ENCODE measurements around the gene PDE8B. TPM values are rescaled to one million over a fixed set of nuclear protein-coding genes. Genes with fewer than 3 reads are reported as not detected.

Gene PDE8B
- total and polyA plus RNA-seq, 11 donors, result 1.1 to 9.3 (median 3.4) TPM

DNA sequence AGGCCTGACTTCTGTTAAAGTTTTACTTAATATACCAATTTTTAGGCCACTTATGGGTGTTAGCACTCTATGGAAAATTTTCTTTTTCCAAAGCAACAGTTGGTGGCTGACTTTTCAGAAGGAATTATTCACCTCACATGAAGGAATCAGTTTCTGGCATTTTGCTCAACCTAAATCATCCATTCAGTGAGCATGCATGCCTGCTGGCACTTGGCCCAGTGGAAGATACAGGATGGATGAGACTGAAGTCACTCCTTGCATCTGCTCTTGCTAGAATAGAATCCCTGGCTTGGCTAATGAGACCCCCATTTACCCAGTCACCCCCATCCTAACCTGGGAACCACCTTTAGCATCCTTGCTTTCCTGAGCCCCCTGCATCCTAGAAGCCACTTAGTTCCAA, 149.9 kb downstream of the PDE8B start:
- ATAC-seq, result no peak

DNA sequence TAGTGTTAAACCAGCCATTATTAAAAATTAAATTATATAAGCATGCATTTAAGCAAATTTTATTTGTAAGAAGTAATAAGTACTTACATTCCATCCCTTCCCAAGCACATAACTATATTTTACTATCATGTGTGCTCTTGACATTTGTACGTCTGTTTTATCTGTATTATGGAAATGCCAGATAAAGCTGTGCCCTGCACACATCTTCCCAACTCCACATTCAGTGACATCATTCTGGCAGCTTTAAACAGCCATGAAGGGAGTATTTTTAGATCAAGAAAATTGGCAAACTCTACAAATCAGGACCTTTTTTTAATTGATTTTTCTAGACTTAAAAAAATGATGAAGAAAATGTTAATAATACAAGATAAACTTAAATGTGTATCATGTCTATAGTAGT, 150.5 kb downstream of the PDE8B start:
- intact Hi-C loops (cut with DNase I), result no loop called here
- DNase-seq (no peak), ATAC-seq (peak in 2 of 4 donors; percentile 57 to 61)
- TF ChIP-seq, protein P1, sequence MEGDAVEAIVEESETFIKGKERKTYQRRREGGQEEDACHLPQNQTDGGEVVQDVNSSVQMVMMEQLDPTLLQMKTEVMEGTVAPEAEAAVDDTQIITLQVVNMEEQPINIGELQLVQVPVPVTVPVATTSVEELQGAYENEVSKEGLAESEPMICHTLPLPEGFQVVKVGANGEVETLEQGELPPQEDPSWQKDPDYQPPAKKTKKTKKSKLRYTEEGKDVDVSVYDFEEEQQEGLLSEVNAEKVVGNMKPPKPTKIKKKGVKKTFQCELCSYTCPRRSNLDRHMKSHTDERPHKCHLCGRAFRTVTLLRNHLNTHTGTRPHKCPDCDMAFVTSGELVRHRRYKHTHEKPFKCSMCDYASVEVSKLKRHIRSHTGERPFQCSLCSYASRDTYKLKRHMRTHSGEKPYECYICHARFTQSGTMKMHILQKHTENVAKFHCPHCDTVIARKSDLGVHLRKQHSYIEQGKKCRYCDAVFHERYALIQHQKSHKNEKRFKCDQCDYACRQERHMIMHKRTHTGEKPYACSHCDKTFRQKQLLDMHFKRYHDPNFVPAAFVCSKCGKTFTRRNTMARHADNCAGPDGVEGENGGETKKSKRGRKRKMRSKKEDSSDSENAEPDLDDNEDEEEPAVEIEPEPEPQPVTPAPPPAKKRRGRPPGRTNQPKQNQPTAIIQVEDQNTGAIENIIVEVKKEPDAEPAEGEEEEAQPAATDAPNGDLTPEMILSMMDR (IDR thresholded peaks at IDR 0.05), result no peak
- TF ChIP-seq POLR2A (IDR thresholded peaks at IDR 0.05), result no peak
- no peaks in the 10 kb centered on the region for H3K36me3 ChIP-seq
- H3K4me1 ChIP-seq, result no peaks in the 10 kb centered on the region
- 19 to 44% (median 30%) methylated on average over 1 of the region's 1 CpG for WGBS, 4 donors
- H3K27me3 ChIP-seq, result no peaks in the 10 kb centered on the region
- H3K4me3 ChIP-seq, result no peak overlapping the region
- H3K9me3 ChIP-seq, result no peaks in the 10 kb centered on the region
- no peak overlapping the region for H3K27ac ChIP-seq

More for the DNA sequence above, 149.9 kb downstream of the PDE8B start:
- H3K36me3 ChIP-seq, result no peaks in the 10 kb centered on the region
- no peaks in the 10 kb centered on the region for H3K9me3 ChIP-seq
- H3K27ac ChIP-seq, result no peak overlapping the region
- intact Hi-C loops (cut with DNase I), result no loop called here
- H3K4me1 ChIP-seq, result no peaks in the 10 kb centered on the region
- no peak overlapping the region for H3K4me3 ChIP-seq
- DNase-seq, result no peak
- TF ChIP-seq, protein P1 (IDR thresholded peaks at IDR 0.05), result no peak
- no peak for TF ChIP-seq POLR2A (IDR thresholded peaks at IDR 0.05)
- no peaks in the 10 kb centered on the region for H3K27me3 ChIP-seq

- Histone ChIP-seq H3K36me3 (no peaks in the 10 kb centered on the region), H3K27ac (no peak overlapping the region), H3K9me3 (no peaks in the 10 kb centered on the region), H3K4me1 (no peaks in the 10 kb centered on the region), H3K4me3 (no peak overlapping the region), H3K27me3 (no peaks in the 10 kb centered on the region)
- WGBS, 4 donors, result 78 to 92% (median 88%) methylated on average over 5 of the region's 5 CpGs
- intact Hi-C loops (cut with DNase I), result no loop called here
- TF ChIP-seq POLR2A (IDR thresholded peaks at IDR 0.05), result no peak
- TF ChIP-seq, protein P1 (IDR thresholded peaks at IDR 0.05), result no peak
- ATAC-seq (no peak), DNase-seq (no peak)
Measured at GRCh38 chr5:77366717-77367500, 156.4 kb downstream of the PDE8B start.

- Histone ChIP-seq H3K27ac (no peak overlapping the region), H3K4me3 (no peak overlapping the region), H3K36me3 (no peaks in the 10 kb centered on the region), H3K27me3 (no peaks in the 10 kb centered on the region), H3K9me3 (no peaks in the 10 kb centered on the region), H3K4me1 (no peaks in the 10 kb centered on the region)
- intact Hi-C loops (cut with DNase I), result no loop called here
- no peak for TF ChIP-seq POLR2A (IDR thresholded peaks at IDR 0.05)
- TF ChIP-seq, protein P1 (IDR thresholded peaks at IDR 0.05), result no peak
- DNase-seq (no peak), ATAC-seq (peak in 1 of 4 donors; percentile 44)
- 76 to 89% (median 85%) methylated on average over 4 of the region's 4 CpGs for WGBS, 4 donors
Measured at GRCh38 chr5:77367741-77368140, 157.3 kb downstream of the PDE8B start.
